Activated CD4-positive, alpha-beta T cell treated with anti-CD3 and anti-CD28 coated beads for 48 hours (primary cell): Measurements from ENCODE around the gene C1QL1.

Experiments used
- DNase-seq: peaks from one replicate; pipeline ENCODE4 v3.0.0-alpha.2; 2020

Gene C1QL1

GRCh38 chr17:44912763-44913544, 55.1 kb downstream of the C1QL1 start:
- DNase-seq, result no peak

GRCh38 chr17:44911133-44912001, 56.7 kb downstream of the C1QL1 start:
- peak; percentile 67 for DNase-seq

DNA sequence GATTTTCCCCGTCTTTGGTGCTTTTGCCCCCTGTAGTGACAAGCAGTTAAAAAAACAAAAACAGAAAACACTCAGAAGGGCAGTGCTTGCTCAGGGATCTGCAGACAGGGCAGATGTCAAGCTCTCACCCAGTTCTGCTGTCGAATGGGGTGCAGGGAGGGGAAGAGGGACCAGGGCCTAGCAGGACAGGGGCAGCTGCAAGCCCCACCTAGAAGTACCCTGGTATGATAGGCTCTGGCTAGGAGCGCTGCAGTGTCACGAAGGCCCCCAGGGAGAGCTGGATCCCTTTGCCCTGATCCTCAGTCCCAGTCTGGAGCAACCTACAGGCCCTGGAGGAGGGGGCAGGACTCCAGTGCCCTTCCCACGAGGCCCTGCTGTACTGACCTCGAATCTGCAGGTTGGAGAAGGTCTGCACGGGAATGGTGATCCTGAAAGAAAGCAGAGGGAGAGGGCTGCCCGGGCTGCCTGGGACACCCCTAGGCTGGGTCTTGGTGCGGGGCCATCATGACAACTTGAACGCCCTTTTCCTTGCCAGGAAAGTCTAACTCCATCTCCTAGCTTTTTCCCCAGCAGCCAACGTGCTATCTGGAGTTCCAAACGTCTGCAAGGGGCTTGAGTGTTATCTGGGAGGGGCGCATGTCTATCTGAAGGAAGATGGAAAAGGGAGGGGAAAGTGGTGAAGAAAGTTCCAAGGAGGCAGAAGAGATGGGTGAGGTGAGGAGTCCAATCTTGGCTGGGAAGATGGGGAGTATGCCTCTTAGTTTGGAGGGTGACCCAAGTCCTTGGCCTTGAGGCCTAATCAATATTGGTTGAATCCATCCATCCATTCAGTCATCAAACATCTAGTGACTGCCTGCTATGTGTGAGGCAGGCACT, 57.6 kb downstream of the C1QL1 start:
- no peak for DNase-seq
